GM18870 (cell line): ENCODE results near the gene SLIT3.

ENCODE experiments used
- ATAC-seq: cut with Tn5 transposase; IDR thresholded peaks from one replicate; pipeline ENCODE4 v1.9.1; 2021; ENCODE audit warnings: moderate library complexity; ENCODE audit not compliant: unreplicated experiment

Gene SLIT3

DNA sequence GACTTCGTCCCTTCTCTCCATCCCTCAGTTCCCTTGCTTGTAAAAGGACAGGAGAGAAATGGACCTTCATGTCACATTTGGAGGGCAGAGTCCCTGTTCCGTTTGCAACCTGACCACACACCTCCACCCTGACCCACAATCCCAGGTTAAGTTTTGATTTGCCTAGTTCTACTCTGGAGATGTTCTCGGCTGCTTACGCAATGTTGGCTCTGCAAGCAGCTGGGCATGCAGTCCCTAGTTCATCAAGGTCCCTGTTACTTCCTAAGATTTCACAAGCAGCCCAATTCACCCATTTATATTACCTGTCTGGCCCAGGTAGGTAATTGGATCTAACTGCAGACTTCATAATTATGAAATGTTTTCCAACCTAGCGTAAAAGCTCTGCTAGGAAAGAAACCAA is 28.8 kb downstream of the SLIT3 start:
- no peak for ATAC-seq

DNA sequence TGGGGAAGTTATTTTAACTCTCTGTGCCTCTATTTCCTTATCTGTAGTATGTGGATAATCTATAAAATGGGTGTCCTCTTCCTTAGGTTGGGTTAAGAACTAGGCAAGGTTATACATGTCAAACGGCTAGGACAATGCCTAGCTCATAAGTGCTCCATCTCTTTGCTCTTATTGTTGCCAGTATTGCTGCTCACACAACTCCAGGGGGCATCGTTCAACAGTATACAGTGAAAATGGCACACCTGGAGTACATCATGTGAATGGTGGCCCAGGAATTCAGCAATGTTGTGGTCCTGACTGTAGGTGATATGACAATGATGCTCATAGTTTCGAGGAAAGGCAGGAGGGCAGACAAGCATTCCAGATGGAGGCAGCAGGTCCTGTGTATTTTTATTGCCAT is 30.1 kb downstream of the SLIT3 start:
- no peak for ATAC-seq

DNA sequence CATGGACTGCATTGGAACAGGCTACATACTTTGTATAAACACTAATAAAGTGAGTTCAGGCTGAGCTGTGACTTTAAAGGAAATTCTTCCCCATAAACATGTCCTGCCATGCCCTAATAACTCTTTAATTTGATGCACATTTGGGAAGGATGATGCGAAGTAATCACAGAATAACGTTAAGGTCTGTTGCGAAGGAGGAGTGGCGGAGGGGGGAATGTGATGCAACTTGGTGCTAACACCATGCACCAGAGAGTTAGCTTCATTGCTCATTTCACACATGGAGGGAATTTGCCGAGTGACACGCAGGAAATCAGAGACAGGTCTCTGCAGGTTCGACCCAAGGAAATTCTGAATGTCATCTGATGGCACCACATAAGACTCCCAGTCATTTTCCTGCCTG is 32.9 kb downstream of the SLIT3 start:
- no peak for ATAC-seq

DNA sequence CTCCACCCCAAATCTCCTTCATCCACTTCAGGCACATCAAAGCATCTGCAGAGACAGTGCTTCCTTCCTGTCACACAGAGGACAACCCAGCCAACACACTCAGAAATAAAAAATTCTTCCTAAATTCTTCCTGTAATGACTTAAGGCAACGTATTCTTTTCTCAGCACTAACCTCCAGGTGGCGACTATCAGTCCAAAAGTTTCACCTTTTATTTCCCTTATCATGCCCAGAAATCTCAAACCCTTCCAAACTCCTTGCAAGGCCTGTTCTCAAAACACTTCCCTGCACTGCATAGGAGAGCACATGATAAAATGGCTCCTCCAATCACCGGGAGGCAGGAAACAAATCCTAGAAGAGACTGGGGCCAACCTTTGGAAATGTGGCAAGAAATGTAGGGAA is 35.1 kb downstream of the SLIT3 start:
- ATAC-seq: no peak

DNA sequence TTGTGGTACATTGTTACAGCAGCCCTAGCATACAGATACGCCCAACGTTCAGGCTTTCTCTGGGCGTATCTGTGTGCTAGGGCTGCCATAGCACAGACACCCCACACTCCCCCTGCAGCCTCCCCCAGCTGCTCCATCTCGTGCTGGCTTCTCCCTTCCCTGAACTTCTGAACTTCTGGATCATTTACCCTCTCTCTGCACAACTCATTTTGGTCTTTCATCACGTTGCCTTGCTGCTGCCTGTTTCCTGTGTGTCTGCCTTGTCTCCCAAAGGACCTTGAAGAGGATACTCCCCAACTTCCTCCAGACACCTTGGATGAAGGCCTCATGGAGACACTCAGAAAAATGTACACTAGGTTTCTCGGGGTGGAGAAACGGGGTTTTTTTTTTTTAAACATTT is 37.3 kb downstream of the SLIT3 start:
- ATAC-seq: no peak

DNA sequence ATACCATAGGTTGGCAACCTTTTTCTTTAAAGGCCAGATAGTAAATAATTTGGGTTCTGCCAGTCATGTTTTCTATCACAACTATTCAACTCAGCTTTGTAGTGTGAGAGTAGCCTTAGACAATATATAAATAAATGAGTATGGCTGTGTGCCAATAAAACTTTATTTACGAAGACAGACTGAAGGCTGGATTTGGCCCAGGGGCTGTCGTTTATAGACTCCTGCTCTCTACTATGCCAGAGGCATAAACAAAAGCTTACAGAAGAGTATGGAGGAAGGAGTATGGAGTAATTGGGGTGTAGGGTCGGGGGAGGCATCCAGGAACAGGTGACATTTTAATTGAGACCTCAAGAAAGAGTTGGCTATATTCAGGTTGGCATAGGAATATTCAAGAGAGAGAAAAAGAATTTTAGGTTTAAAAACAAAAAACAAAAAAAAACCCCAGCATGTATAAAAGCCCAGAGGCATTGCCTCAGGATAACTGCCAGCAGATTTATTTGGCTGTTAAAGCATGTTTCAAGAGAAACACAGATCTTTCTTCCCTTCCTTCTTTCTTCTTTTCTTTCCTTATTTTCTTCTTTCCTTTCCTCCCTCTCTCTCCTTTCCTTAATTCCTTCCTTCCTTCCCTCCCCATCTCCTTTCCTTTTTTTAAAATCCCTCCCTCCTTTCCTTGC is 39.9 kb downstream of the SLIT3 start:
- no peak for ATAC-seq

DNA sequence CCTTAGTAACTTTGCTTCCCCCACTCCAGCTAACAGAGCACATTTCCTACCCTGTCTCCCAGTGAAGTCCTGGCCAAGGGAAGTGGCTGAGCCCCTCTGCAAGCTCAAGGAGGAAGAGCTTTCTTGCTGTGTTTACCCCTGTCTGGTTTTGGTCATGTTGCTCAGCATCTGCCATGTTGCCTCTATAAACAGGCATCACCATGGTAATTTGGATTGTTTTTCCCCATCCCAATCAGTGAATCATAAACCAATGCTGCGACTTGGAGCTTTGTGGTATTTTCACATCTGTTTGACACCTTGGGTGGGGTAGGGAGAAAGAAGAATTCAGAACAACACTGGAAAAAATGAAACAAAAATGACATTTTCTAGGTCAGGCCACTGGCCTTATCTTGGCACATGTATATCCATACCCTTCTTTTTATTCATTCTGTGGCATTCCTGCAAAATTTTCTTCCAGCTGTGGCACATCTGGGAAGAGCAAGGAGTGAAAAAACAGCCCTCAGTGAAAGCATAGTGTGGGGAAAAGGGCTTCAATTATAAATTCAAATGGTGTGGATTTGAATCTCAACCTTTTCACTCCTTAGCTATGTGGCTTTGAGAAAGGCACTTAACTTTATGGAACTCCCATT is 42.5 kb downstream of the SLIT3 start:
- ATAC-seq: no peak

DNA sequence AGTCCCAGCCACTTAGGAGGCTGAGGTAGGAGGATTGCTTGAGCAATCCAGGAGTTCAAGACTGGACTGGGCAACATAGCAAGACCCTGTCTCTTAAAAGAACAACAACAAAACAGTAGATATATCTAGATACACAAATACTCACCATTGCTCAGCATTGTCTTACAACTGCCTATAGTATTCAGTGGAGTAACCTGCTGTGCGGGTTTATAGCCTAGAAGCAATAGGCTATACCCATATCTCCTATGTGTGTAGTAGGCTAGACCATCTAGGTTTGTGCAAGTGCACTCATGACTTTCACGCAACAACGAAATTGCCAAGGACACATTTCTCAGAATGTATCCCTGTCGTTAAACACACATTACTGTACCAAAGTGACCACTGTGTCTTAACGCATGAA is 44.7 kb downstream of the SLIT3 start:
- no peak for ATAC-seq

DNA sequence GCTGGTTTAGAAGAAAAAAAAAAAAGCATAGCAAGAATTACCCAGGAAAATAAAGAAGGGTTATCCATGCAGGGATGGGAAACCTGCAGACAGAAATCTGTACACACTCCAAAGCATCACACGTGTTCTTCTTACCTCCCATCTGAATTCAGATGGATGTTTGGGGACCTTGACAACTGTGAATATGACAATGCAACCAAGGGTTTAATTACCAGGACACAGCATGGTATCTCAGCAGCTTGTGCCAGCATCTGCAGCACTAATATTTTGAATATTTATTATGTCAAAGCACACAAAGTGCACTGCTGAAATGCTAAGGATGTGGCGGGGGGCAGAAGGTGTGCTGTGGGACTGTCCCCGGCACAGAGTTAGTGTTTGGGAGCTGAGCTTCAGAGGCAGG is 47.9 kb downstream of the SLIT3 start:
- ATAC-seq: no peak

DNA sequence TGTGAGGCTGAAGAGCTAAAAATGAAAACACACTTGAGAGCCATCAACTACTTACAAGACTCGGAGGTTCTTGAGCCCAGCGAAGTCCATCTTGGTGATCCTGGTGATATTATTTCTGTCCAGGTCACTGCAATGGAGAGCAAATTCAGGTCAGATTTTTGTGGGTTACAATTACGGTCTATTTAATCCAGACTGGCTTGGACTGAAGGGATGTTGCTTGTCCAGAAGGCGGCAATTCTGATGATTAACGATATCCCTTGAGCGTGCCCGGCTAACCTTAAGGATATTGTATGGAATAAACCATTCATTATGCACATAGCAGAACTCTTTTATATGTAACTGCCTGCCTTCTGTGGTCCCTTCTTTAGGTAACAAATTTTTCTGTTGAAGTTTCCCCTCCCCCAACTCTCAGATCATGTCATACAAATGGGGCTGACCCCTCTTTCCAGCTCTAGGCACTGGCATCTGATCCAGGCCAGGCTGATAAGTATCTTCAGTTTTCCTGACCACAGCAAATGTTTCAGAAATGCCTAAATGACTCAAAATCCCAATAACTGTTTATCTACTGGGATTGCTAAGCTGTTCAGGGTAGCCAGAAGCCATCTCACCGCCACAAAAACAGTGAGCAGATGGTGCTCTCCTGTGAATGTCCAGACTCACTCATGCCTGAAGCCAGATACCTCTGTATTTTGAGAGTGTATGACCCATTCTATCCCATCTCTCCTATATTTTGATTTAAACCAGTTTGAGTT is 49.4 kb downstream of the SLIT3 start:
- no peak for ATAC-seq

DNA sequence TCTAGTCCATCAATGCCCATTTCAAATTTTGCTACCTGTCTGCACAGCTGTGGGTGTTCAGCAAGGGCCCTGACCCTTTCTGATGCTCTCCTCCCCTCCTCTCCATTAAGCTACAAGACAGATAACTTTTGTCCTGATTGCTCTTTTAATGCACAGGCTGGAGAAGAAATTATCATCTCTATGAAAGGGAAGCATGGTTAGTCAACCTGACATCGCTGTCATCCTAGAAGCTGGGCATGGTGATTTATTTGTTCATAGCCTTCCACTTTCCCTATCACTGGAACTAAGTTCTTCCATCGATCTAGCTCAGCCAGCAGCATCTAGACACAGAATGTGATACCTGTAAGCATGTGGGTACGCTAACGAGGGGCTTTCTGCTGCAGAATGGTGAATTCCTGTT is 50.1 kb downstream of the SLIT3 start:
- ATAC-seq: no peak

DNA sequence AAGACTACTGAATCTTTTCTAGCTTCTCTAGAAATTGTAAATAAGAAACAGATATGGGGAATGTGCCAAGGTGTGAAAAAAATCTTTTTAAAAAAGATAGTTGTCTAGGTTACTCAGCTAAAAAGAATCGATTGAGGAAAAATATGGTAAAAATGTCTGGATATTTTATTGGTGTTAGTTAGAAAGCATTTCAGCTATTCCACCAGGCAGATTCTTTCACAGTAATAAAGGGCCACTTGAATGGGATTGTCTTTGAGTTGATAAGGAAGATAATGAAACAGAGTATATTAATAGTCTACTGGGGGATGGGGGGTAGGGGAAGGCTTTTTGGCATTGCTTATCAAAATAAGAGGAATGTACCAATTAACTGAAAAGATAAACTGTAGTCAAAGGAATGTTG is 51.9 kb downstream of the SLIT3 start:
- ATAC-seq: no peak

DNA sequence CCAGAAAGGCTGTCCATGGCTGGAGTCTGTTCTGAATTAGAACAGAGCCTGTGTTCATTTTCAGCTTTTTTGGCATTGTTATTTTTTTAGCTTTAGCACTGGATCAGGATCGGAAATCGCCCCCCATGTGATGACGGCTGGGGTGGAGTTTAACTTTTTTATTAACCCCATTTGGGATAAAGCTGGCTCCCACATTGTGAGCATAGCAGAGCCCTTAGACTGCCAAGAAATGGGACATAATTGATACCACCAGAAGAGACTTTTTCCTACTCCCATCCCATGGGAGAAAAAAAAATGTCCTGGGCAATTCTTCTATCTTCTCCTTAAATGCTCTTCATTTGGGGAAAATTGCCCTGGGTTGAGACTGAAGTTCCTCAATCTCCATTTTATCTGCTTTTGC is 52.4 kb downstream of the SLIT3 start:
- no peak for ATAC-seq

DNA sequence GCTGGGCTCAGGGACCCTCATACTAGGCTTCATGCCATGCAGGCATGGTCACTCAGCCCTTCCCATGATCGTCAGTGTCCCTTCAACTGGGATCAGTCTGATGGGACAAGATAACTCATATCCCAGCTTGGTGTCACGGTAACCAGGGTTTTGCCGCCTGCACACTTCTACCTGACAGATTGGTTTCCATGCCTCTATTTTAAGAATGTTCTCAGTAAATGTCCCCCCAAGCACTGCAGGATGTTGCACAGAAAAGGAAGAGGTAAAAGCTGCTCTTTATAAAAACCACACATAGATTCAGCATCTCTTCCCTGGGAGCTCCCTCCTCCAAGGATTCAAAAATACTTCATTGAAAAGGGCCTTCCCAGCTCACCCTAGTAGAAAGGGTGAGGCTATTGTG is 56.1 kb downstream of the SLIT3 start:
- ATAC-seq: no peak

DNA sequence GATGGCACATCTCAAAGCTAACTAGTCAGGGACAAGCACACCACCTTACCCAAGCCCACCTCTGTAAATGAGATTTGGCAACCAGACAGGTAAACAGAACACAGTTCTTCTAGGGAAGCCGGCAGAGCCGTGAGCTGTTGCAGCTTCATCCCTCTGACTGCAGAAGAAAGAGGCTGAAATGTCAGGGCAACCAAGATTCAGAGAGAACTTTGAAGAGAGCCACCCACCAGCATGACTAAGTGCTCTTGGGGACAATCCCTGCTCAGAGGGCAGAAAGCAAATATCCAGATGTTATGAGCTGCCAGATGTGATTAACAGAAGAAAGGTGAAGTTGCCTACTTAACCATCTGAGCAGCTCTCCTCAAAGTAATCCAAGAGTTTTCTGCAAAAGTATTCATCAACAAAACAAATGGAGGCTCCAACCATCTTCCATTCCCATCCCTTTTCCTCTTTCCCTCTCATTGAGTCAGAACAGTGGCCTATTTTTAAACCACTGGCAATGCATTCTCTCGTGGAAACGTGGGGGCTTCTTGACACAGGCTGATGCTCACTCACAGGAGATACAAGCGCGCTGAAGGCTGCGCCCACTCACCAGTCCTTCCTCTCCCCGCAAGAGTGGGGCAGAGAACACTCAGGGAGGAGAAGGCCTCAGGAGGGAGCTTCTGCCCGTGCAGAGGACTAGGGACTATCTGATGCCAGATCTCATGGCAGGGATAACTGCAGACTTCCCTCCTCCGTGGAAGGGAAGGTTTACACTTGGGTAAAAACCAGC is 57.1 kb downstream of the SLIT3 start:
- ATAC-seq: no peak

DNA sequence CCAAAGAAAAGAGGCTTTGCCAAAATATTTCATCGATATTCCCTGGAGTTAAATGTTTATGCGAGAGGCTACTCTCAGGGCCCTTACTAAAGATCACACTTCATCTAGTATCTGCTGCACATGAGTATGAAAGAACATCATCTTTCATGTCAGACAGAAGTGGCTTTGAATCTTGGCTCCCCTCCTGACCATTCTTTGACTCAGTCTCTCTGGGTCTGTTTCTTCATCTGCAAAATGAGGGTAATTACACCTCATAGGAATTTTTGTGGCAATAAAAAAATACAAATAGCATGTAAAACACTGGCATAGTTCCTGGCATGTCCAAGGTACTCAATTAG is 58.1 kb downstream of the SLIT3 start:
- no peak for ATAC-seq

DNA sequence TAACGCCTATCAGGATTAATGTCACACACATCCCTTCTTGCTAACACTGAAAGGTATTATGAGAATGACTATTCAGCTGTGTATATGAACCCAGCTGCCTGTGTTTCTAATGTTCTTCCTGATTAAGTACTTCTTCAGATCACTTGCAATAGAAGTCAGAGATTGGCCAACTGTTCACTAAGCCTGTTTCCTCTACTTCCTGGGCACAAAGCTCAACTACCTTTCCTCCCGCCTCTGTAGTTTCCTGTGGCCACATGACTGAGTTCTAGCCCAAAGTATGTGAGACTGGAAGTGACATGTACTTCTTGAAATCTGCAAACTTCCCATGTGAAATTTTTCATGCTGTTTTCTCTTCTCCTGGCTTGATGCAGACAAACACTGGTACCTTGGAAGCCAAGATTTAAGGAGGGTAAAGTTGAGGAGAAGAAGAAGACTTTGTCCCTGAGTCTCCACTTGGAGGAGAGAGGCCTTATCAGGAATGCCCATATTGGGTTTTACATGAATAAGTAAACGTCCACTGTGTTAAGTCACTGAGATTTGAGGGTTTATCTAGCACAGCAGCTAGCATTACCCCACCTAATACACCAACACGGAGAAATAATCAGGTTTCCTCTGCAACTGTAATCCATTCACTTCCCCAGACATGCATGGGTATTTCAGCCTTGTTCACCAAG is 58.6 kb downstream of the SLIT3 start:
- ATAC-seq: no peak

DNA sequence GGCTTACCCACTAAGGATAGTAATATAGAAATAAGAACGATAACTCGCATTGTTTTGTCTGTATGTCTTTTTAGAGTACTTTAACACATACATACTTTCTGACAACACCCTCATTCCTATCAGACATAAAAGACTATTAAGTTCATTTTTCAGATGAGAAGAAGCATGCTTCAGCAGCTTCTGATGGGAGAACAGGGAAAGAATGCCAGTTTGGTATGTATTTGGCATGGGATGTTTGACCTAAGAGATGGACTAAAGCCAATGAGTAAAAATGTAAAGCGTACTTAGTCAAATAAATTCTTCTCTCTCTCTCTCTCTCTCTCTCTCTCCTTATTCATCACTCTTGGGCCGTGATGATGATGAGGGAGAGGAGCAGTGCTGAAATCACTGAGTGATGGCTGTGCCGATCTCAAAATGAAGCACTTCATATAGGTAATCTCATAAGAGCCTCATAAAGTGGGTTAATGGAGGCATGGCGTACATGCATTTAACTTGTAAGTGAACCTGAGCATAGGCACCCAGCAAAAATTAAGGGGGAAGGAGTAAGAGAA is 71.5 kb downstream of the SLIT3 start:
- no peak for ATAC-seq

DNA sequence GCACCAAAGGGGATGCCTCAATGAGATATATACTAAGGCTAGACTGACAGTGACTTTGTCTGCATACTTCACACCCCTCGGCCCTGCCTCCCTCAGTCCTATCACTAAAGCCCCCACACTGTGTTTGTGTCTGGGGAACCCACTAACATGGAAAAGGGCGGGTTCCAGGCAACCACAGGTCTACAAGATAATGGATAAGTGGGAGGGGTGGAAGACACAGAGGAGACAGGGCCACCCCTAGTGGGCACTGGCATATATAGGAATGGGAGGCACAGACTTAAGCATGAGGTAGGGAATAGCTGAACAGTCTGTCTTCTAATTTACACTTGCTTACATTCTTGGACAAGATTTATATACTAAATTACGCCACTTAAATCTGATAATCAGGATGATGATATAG is 74.0 kb downstream of the SLIT3 start:
- ATAC-seq: no peak

DNA sequence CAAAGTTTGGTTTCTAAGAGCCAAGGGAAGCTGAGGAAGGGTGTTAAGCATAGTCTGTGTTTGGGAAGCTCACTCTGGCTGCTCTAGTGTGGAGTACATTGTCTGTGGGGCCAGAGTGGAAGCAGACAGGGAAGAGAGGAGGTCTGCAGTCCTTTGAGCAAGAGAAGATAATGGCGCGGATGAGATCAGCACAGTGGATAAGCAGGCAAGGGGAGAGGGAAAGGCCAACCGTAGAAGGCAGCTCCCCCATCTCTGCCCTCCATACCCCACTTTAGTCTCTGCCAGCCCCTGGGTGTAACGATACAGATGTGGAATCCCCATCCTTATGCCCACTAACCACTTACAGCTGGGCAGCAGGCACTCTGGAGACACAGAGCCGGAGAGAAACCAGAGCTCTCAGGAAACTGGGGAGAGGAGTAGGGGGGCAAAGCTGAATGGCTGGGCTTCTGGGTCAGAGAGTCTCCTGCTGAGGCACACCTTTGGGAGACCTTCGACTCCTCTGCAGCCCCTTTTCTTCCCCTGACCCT is 75.0 kb downstream of the SLIT3 start:
- no peak for ATAC-seq

DNA sequence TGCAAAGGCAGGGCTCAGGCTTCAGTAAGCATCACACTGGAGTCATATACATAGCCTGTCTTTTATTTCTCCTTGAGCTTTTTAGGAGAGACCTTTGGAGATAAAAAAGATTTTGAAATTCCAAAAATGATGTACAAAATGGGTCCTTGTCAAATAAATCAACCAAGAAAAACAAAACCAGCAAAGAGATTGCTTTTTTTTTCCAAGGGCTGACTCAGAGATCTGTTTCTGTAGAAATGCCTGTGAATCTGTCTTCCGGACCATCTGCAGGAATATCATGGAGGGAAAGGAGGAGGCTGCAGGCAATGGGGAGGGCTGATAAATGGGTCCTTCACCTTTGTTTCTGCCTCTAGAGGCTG is 77.4 kb downstream of the SLIT3 start:
- ATAC-seq: no peak
